IPS DF 6.9 (cell line): Measurements from ENCODE around the gene ANKS1B.
"Not testable (repeated sequence)": the region's sequence is repeated elsewhere in the genome, so short reads cannot be mapped to it uniquely, and the experiment has no call there.

Source experiments
- DNase-seq: peaks from one replicate; pipeline ENCODE4 v3.0.0-alpha.2; 2013; ENCODE audit warnings: low read depth, low spot score
- H3K27ac ChIP-seq: one replicate; pipeline ENCODE4 v1.5.1; 2013; ENCODE audit warnings: low read length, control low read depth
- H3K27me3 ChIP-seq: 2 replicates; pipeline ENCODE4 v1.6.1; 2013; ENCODE audit warnings: mild to moderate bottlenecking, low read length; ENCODE audit not compliant: control insufficient read depth, insufficient read depth
- H3K36me3 ChIP-seq: 2 replicates; pipeline ENCODE4 v1.6.1; 2013; ENCODE audit warnings: low read length; ENCODE audit not compliant: control insufficient read depth, insufficient read depth
- H3K4me1 ChIP-seq: 2 replicates; pipeline ENCODE4 v1.6.1; 2013; ENCODE audit warnings: low read length; ENCODE audit not compliant: control insufficient read depth, insufficient read depth
- H3K4me3 ChIP-seq: 2 replicates; pipeline ENCODE4 v1.5.1; 2013; ENCODE audit warnings: mild to moderate bottlenecking, low read length
- H3K9me3 ChIP-seq: 2 replicates; pipeline ENCODE4 v1.6.1; 2013; ENCODE audit warnings: low read length, inconsistent platforms; ENCODE audit not compliant: control insufficient read depth, insufficient read depth
- WGBS: extraction: QIAGEN DNeasy Blood & Tissue Kit; methylation state at CpG from one replicate; pipeline ENCODE4 v1.1.7; 2013; ENCODE audit warnings: mixed read lengths, missing lambda C conversion rate; ENCODE audit not compliant: insufficient read length, insufficient coverage; 5-methylcytosine and 5-hydroxymethylcytosine counted together

ANKS1B gene

DNA sequence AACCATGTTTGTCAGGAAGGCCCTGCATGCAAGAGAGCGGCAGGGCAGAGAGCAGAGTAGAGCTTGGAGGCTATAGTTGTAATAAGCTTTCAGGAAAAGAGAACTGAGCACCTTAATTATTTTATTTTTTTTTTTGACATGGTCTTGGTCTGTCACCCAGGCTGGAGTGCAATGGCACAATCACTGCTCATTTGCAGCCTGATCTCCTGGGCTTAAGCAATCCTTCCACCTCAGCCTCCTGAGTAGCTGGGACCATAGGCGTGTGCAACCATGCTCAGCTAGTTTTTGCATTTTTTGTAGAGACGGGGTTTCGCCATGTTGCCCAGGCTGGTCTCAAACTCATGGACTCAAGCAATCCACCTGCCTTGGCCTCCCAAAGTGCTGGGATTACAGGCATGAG, 950.5 kb downstream of the ANKS1B start:
- not testable (repeated sequence) for H3K4me1 ChIP-seq, H3K9me3 ChIP-seq, DNase-seq, H3K27me3 ChIP-seq, H3K4me3 ChIP-seq, H3K27ac ChIP-seq, H3K36me3 ChIP-seq
- no CpG with 5 or more reads among the region's 4 CpGs for WGBS

GRCh38 chr12:99029511-99030271, 955.0 kb downstream of the ANKS1B start:
- H3K27me3 ChIP-seq = no peaks in the 10 kb centered on the region
- no peak overlapping the region for H3K4me3 ChIP-seq
- H3K9me3 ChIP-seq = no peaks in the 10 kb centered on the region
- DNase-seq = no peak
- H3K36me3 ChIP-seq = no peaks in the 10 kb centered on the region
- no peak overlapping the region for H3K27ac ChIP-seq
- WGBS = no CpG with 5 or more reads among the region's 5 CpGs
- no peaks in the 10 kb centered on the region; the same call in 1 of the 2 replicates for H3K4me1 ChIP-seq

DNA sequence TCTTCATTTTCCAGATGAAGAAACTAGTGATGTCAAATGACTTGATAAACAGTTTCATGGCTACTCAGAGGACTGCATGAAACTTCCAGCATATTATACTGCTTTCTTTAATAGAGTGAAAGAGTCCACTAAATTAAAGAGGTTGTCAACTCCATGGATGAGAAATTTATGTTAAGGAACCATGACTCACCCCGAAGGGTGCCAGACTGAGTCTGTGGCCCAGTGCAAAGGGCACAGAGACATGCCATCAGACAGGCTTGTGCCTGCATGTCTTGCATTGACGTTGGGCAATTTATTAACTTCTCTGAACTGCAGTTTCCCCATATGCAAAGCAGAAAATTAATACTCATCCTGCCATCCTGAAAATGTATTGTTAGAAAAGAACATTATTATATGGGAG, 957.3 kb downstream of the ANKS1B start:
- no peaks in the 10 kb centered on the region; the same call in 1 of the 2 replicates for H3K4me1 ChIP-seq
- H3K9me3 ChIP-seq = no peaks in the 10 kb centered on the region
- WGBS = no CpG with 5 or more reads among the region's 2 CpGs
- H3K4me3 ChIP-seq = no peak overlapping the region
- DNase-seq = no peak
- no peak overlapping the region for H3K27ac ChIP-seq
- H3K27me3 ChIP-seq = no peaks in the 10 kb centered on the region
- H3K36me3 ChIP-seq = no peaks in the 10 kb centered on the region

GRCh38 chr12:99027055-99027393, 957.7 kb downstream of the ANKS1B start:
- no peaks in the 10 kb centered on the region for H3K27me3 ChIP-seq
- no peaks in the 10 kb centered on the region for H3K9me3 ChIP-seq
- no peak overlapping the region for H3K27ac ChIP-seq
- no peak overlapping the region for H3K4me3 ChIP-seq
- WGBS = no CpG with 5 or more reads among the region's 2 CpGs
- H3K4me1 ChIP-seq = no peaks in the 10 kb centered on the region; the same call in 1 of the 2 replicates
- H3K36me3 ChIP-seq = no peaks in the 10 kb centered on the region
- DNase-seq = no peak

DNA sequence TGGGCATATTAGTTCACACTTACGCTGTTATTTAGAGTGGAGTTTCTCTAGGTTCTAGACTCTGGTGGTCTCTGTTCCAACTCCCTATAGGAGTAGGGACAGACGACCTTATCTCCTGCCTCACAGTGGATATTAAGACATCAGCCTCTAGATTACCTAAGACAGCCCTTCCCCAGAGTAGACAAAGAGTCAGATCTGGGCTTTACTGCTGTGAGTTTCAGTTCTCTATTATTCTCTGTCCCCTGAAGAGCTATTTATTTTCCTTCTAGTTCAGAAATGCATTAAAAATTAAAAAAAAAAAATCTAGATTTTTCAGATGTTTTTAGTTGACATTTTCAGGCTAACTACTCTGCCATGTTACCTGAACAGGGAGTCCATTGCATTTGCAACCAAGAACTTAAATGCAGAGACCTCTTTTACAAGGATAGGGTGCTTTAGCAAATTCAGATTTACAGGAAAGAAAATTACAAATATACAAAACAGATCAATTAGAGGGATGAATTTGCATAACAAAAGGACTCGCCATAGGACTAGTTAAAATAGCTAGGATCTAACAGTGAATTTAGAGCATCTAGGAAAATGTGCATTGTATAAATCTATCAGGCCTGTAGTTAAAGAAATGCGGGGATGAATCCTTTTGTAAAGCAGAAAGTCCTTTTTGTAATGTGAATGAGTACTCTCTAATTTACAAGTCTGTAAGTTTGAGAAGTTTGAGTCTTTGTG, 958.2 kb downstream of the ANKS1B start:
- no peak overlapping the region for H3K27ac ChIP-seq
- H3K4me1 ChIP-seq = no peaks in the 10 kb centered on the region; the same call in 1 of the 2 replicates

DNA sequence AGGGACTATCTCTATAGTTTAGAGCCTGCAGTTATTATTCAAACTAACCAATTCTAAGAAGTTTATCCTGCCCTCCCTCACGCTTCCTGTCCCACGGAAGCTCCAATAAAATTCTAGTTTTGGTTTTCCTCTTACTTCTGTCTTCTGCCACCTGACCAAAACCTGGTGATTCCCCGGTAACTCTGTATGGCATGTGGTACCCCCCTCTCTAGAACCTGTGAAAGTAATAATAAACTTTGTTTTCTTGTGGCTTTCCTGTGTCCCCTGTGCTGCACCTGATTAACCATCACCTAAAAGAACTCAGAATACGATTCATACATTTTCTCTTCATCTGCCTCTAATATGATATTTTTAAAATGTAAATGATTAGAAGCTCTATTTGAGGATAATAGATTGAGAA, 959.9 kb downstream of the ANKS1B start:
- H3K4me3 ChIP-seq = no peak overlapping the region

More for the DNA sequence above, 958.2 kb downstream of the ANKS1B start:
- H3K27me3 ChIP-seq = no peaks in the 10 kb centered on the region
- H3K36me3 ChIP-seq = no peaks in the 10 kb centered on the region
- H3K4me3 ChIP-seq = no peak overlapping the region
- no peaks in the 10 kb centered on the region for H3K9me3 ChIP-seq
- peak; percentile 22 for DNase-seq
- WGBS = no CpG with 5 or more reads among the region's 4 CpGs

DNA sequence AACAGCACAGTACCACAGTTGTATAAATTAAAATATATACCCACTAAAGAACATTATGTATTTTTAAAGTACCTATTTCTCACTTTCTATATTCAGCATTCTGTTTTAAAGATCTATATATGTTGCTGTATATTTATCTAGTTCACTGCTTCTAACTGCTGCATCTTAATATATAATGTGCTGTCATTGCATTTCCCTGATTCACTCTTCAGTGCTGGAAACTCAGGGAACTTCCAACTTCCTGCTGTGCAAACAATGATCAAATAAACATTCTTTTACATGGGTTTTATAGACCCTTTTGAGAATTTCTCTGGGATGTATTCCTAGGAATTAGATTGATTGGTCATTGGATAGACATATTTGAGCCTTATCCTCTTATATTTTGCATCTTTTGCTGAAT, 960.5 kb downstream of the ANKS1B start:
- Histone ChIP-seq H3K27me3 (no peaks in the 10 kb centered on the region), H3K4me3 (no peak overlapping the region), H3K9me3 (no peaks in the 10 kb centered on the region), H3K27ac (no peak overlapping the region), H3K36me3 (no peaks in the 10 kb centered on the region), H3K4me1 (no peaks in the 10 kb centered on the region)
- DNase-seq = no peak

More for the DNA sequence above, 959.9 kb downstream of the ANKS1B start:
- no peak for DNase-seq
- WGBS = no CpG with 5 or more reads among the region's 4 CpGs
- Histone ChIP-seq H3K27me3 (no peaks in the 10 kb centered on the region), H3K36me3 (no peaks in the 10 kb centered on the region), H3K4me1 (no peaks in the 10 kb centered on the region), H3K27ac (no peak overlapping the region), H3K9me3 (no peaks in the 10 kb centered on the region)

DNA sequence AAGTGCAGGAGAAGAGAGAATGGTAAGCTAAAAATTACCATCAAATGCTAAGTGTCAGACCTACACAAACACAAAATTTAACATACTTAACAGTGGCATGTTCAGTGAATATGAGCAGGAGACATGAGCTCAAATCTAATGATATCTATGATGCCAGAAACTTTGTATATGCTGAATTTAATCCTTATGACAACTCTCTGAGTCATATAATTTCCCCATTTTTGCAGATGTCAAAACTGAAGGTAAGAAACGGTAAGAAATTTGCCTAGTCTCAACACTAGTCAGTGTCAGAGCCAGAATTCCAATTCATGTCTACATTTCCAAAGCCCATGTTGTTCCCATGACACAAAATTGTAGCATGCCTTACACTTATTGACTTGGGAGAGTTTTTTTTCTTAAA, 963.9 kb downstream of the ANKS1B start:
- no CpG with 5 or more reads among the region's 1 CpG for WGBS
- no peak overlapping the region for H3K27ac ChIP-seq
- no peaks in the 10 kb centered on the region for H3K36me3 ChIP-seq
- H3K27me3 ChIP-seq = no peaks in the 10 kb centered on the region
- H3K9me3 ChIP-seq = no peaks in the 10 kb centered on the region
- no peak for DNase-seq
- H3K4me1 ChIP-seq = no peaks in the 10 kb centered on the region
- H3K4me3 ChIP-seq = no peak overlapping the region

GRCh38 chr12:99019798-99020197, 964.9 kb downstream of the ANKS1B start:
- H3K36me3 ChIP-seq = no peaks in the 10 kb centered on the region
- DNase-seq = no peak
- no peak overlapping the region for H3K27ac ChIP-seq
- H3K4me3 ChIP-seq = no peak overlapping the region
- no peaks in the 10 kb centered on the region for H3K4me1 ChIP-seq
- H3K9me3 ChIP-seq = no peaks in the 10 kb centered on the region
- H3K27me3 ChIP-seq = no peaks in the 10 kb centered on the region

- WGBS = no CpG with 5 or more reads among the region's 2 CpGs
- Histone ChIP-seq H3K27ac (no peak overlapping the region), H3K9me3 (no peaks in the 10 kb centered on the region), H3K27me3 (no peaks in the 10 kb centered on the region), H3K4me1 (no peaks in the 10 kb centered on the region), H3K36me3 (no peaks in the 10 kb centered on the region), H3K4me3 (no peak overlapping the region)
- DNase-seq = no peak
Observed at GRCh38 chr12:99017971-99018370, 966.8 kb downstream of the ANKS1B start.
